Measurements from ENCODE around the gene COL27A1.

COL27A1 gene

GRCh38 chr9:114178756-114179450 lies 23.6 kb downstream of the COL27A1 start:
- Histone ChIP-seq H3K4me2 (ENCODE audit: low read length) (no peak overlapping the region), H3K27me3 (ENCODE audit: insufficient read depth, low read length) (0 out of 2 replicates have a peak, but pooled peaks cover 7% of the 10 kb centered on the region), H3K79me2 (ENCODE audit: insufficient read depth, low read length) (no peaks in the 10 kb centered on the region), H3K27ac (ENCODE audit: low read depth, low read length, poor library complexity, severe bottlenecking) (no peak overlapping the region), H3F3A (ENCODE audit: insufficient read depth, low read length) (no peaks in the 10 kb centered on the region), H2AFZ (ENCODE audit: low read length) (no peak overlapping the region), H3K36me3 (ENCODE audit: insufficient read depth, low read length) (no peaks in the 10 kb centered on the region), H3K9me2 (ENCODE audit: low read depth, low read length) (no peaks in the 10 kb centered on the region), H3K9ac (ENCODE audit: low read length) (no peak overlapping the region), H3K4me3 (ENCODE audit: low read depth, low read length, poor library complexity, severe bottlenecking) (no peak overlapping the region), H3K4me1 (ENCODE audit: insufficient read depth, low read length, severe bottlenecking) (no peaks in the 10 kb centered on the region), H3K9me3 (ENCODE audit: low read length) (no peaks in the 10 kb centered on the region), H4K20me1 (ENCODE audit: insufficient read depth, low read length) (no peaks in the 10 kb centered on the region)
- TF ChIP-seq EZH2 (IDR thresholded peaks at IDR 0.05; ENCODE audit: borderline replicate concordance, low read length): no peak
- no peak for TF ChIP-seq CTCF (IDR thresholded peaks at IDR 0.05; ENCODE audit: low read length)

- Histone ChIP-seq H3K4me2 (ENCODE audit: low read length) (no peak overlapping the region), H4K20me1 (ENCODE audit: insufficient read depth, low read length) (no peaks in the 10 kb centered on the region), H3K9me2 (ENCODE audit: low read depth, low read length) (no peaks in the 10 kb centered on the region), H3K79me2 (ENCODE audit: insufficient read depth, low read length) (no peaks in the 10 kb centered on the region), H3F3A (ENCODE audit: insufficient read depth, low read length) (no peaks in the 10 kb centered on the region), H2AFZ (ENCODE audit: low read length) (no peak overlapping the region), H3K9me3 (ENCODE audit: low read length) (no peaks in the 10 kb centered on the region), H3K9ac (ENCODE audit: low read length) (no peak overlapping the region), H3K4me1 (ENCODE audit: insufficient read depth, low read length, severe bottlenecking) (no peaks in the 10 kb centered on the region), H3K27me3 (ENCODE audit: insufficient read depth, low read length) (0 out of 2 replicates have a peak, but pooled peaks cover 7% of the 10 kb centered on the region), H3K27ac (ENCODE audit: low read depth, low read length, poor library complexity, severe bottlenecking) (no peak overlapping the region), H3K4me3 (ENCODE audit: low read depth, low read length, poor library complexity, severe bottlenecking) (no peak overlapping the region), H3K36me3 (ENCODE audit: insufficient read depth, low read length) (no peaks in the 10 kb centered on the region)
- TF ChIP-seq EZH2 (IDR thresholded peaks at IDR 0.05; ENCODE audit: borderline replicate concordance, low read length) (no peak), CTCF (IDR thresholded peaks at IDR 0.05; ENCODE audit: low read length) (no peak)
Measured at GRCh38 chr9:114179516-114179915, 24.2 kb downstream of the COL27A1 start.

GRCh38 chr9:114180696-114181606 lies 25.6 kb downstream of the COL27A1 start:
- H3K4me1 ChIP-seq (ENCODE audit: insufficient read depth, low read length, severe bottlenecking): no peaks in the 10 kb centered on the region
- no peak overlapping the region for H3K9ac ChIP-seq (ENCODE audit: low read length)
- TF ChIP-seq CTCF (IDR thresholded peaks at IDR 0.05; ENCODE audit: low read length): no peak
- TF ChIP-seq EZH2 (IDR thresholded peaks at IDR 0.05; ENCODE audit: borderline replicate concordance, low read length): no peak
- no peaks in the 10 kb centered on the region for H3F3A ChIP-seq (ENCODE audit: insufficient read depth, low read length)
- H3K36me3 ChIP-seq (ENCODE audit: insufficient read depth, low read length): no peaks in the 10 kb centered on the region
- H3K4me2 ChIP-seq (ENCODE audit: low read length): no peak overlapping the region
- H3K9me2 ChIP-seq (ENCODE audit: low read depth, low read length): no peaks in the 10 kb centered on the region
- H3K9me3 ChIP-seq (ENCODE audit: low read length): no peaks in the 10 kb centered on the region
- H3K27me3 ChIP-seq (ENCODE audit: insufficient read depth, low read length): 0 out of 2 replicates have a peak, but pooled peaks cover 7% of the 10 kb centered on the region
- no peak overlapping the region for H3K27ac ChIP-seq (ENCODE audit: low read depth, low read length, poor library complexity, severe bottlenecking)
- H2AFZ ChIP-seq (ENCODE audit: low read length): no peak overlapping the region
- H3K4me3 ChIP-seq (ENCODE audit: low read depth, low read length, poor library complexity, severe bottlenecking): no peak overlapping the region
- no peaks in the 10 kb centered on the region for H4K20me1 ChIP-seq (ENCODE audit: insufficient read depth, low read length)
- no peaks in the 10 kb centered on the region for H3K79me2 ChIP-seq (ENCODE audit: insufficient read depth, low read length)

Data from OCI-LY1 (cell line).